Hepatocyte (in vitro differentiated cells): Measurements from ENCODE around the gene COL2A1. TPM values are rescaled to one million over a fixed set of nuclear protein-coding genes. Genes with fewer than 3 reads are reported as not detected.

Experiments used
- DNase-seq: peaks from one replicate; pipeline ENCODE4 v3.0.0-alpha.2; 2016; ENCODE audit warnings: low spot score
- H2AFZ ChIP-seq: fragments of 200-600 bp; sonication (generic); 2 replicates; pipeline ENCODE4 v1.6.0; 2016; ENCODE audit warnings: antibody characterized with exemption, mild to moderate bottlenecking
- H3K27ac ChIP-seq: fragments of 200-600 bp; sonication (generic); 2 replicates; pipeline ENCODE4 v1.5.1; 2016; ENCODE audit warnings: mild to moderate bottlenecking
- H3K27me3 ChIP-seq: fragments of 200-600 bp; sonication (generic); 2 replicates; pipeline ENCODE4 v1.6.1; 2016
- H3K36me3 ChIP-seq: fragments of 200-600 bp; sonication (generic); replicated peaks from 2 replicates; pipeline ENCODE4 v1.5.1; 2016; ENCODE audit warnings: low read depth; ENCODE audit not compliant: insufficient read depth
- H3K4me1 ChIP-seq: fragments of 200-600 bp; sonication (generic); 2 replicates; pipeline ENCODE4 v1.5.1; 2016; ENCODE audit warnings: mild to moderate bottlenecking, moderate library complexity; ENCODE audit not compliant: insufficient read depth
- H3K4me2 ChIP-seq: fragments of 200-600 bp; sonication (generic); 2 replicates; pipeline ENCODE4 v1.6.0; 2016
- H3K4me3 ChIP-seq: fragments of 200-600 bp; sonication (generic); 2 replicates; pipeline ENCODE4 v1.5.1; 2016; ENCODE audit warnings: mild to moderate bottlenecking
- H3K79me2 ChIP-seq: fragments of 200-600 bp; sonication (generic); 2 replicates; pipeline ENCODE4 v1.6.0; 2017; ENCODE audit warnings: mild to moderate bottlenecking
- H3K9me2 ChIP-seq: fragments of 200-600 bp; sonication (generic); replicated peaks from 2 replicates; pipeline ENCODE4 v1.6.0; 2017; ENCODE audit warnings: mild to moderate bottlenecking; ENCODE audit not compliant: insufficient read depth
- H3K9me3 ChIP-seq: fragments of 200-600 bp; sonication (generic); 2 replicates; pipeline ENCODE4 v1.5.1; 2016; ENCODE audit warnings: low read depth, mild to moderate bottlenecking
- H4K20me1 ChIP-seq: fragments of 200-600 bp; sonication (generic); 2 replicates; pipeline ENCODE4 v1.6.0; 2016; ENCODE audit warnings: mild to moderate bottlenecking; ENCODE audit not compliant: insufficient read depth, poor library complexity, severe bottlenecking
- CTCF ChIP-seq: fragments of 200-600 bp; sonication (generic); IDR thresholded peaks from 2 replicates; pipeline ENCODE4 v1.5.1; 2016; ENCODE audit warnings: antibody characterized with exemption, mild to moderate bottlenecking; ENCODE audit not compliant: poor library complexity
- EZH2 ChIP-seq: fragments of 200-600 bp; sonication (generic); IDR thresholded peaks from 2 replicates; pipeline ENCODE4 v1.6.1; 2016; ENCODE audit warnings: antibody characterized with exemption, mild to moderate bottlenecking, borderline replicate concordance
- EZH2phosphoT487 ChIP-seq: fragments of 200-600 bp; sonication (generic); IDR thresholded peaks from one replicate; pipeline ENCODE4 v1.6.1; 2018; ENCODE audit warnings: antibody characterized with exemption, mild to moderate bottlenecking, low read depth, moderate library complexity; ENCODE audit not compliant: unreplicated experiment, severe bottlenecking
- WGBS: methylation state at CpG from one replicate; pipeline ENCODE4 v1.1.6; 2016; ENCODE audit warnings: low lambda C conversion rate; ENCODE audit errors: missing lambda C conversion rate; 5-methylcytosine and 5-hydroxymethylcytosine counted together
- polyA plus RNA-seq: library from polyadenylated mRNA; unstranded; fragments of >200 nt; fragmentation: Nextera tagmentation; extraction: Ambion mirVana; gene quantifications from 2 replicates; pipeline ENCODE4 v1.2.1, GENCODE V29; 2016
- total RNA-seq: library from RNA; depleted of rRNA; stranded (reverse); fragments of >200 nt; gene quantifications from 2 replicates; pipeline ENCODE4 v1.2.3, GENCODE V29; 2014

Gene COL2A1
- total and polyA plus RNA-seq, 2 experiments from 2014 or later: 52.5 to 57.9 TPM

- Histone ChIP-seq H3K4me3 (no peak overlapping the region), H2AFZ (no peak overlapping the region), H3K79me2 (no peaks in the 10 kb centered on the region), H3K27ac (no peak overlapping the region), H3K4me1 (peaks cover 34% of the 10 kb centered on the region), H4K20me1 (no peaks in the 10 kb centered on the region), H3K9me2 (no peaks in the 10 kb centered on the region), H3K27me3 (no peaks in the 10 kb centered on the region), H3K36me3 (no peaks in the 10 kb centered on the region), H3K9me3 (no peaks in the 10 kb centered on the region), H3K4me2 (no peak overlapping the region)
- no peak for TF ChIP-seq CTCF
- TF ChIP-seq EZH2phosphoT487: no peak
- DNase-seq: no peak
- 100% methylated on average over 1 of the region's 1 CpG for WGBS
Observed at GRCh38 chr12:48032597-48032996, 28.3 kb upstream of the COL2A1 start.

GRCh38 chr12:48031135-48031960, 27.1 kb upstream of the COL2A1 start:
- no peaks in the 10 kb centered on the region for H3K9me2 ChIP-seq
- H3K36me3 ChIP-seq: no peaks in the 10 kb centered on the region
- H3K4me2 ChIP-seq: no peak overlapping the region
- H2AFZ ChIP-seq: no peak overlapping the region
- WGBS: 93% methylated on average over 12 of the region's 12 CpGs
- no peaks in the 10 kb centered on the region for H3K9me3 ChIP-seq
- TF ChIP-seq EZH2 (no peak), EZH2phosphoT487 (no peak), CTCF (no peak)
- H3K79me2 ChIP-seq: no peaks in the 10 kb centered on the region
- peaks cover 25% of the 10 kb centered on the region for H3K4me1 ChIP-seq
- H4K20me1 ChIP-seq: no peaks in the 10 kb centered on the region
- H3K27me3 ChIP-seq: no peaks in the 10 kb centered on the region
- H3K27ac ChIP-seq: peak overlapping the region; percentile 88
- no peak overlapping the region for H3K4me3 ChIP-seq
- no peak for DNase-seq

DNA sequence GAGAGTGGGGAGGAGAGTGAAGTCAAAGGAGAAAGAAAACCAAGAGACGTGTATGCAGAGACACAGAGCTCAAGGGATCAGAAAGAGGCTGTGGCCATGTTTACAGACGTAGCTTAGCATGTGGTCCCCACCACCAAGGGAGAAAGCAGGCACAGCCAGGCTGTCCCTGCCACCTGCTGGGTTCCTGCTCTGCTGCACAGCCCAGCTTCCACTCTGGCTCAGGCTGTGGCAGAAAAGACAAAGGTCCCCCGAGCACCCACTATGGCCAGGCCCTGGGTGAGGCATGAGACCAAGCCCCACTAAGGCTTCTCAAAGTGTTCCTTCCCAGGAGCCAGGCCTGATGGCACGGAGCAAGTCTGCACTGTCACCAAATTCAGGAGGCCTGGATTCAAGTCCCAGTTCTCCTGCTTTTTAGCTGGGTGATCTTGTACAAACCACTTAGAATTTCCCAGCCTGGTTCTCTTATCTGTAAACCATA, 25.9 kb upstream of the COL2A1 start:
- no peak for DNase-seq
- Histone ChIP-seq H2AFZ (peak overlapping the region; percentile 47), H3K27me3 (no peaks in the 10 kb centered on the region), H3K4me2 (peak overlapping the region; percentile 44), H3K4me3 (no peak overlapping the region), H3K9me2 (no peaks in the 10 kb centered on the region), H3K9me3 (no peaks in the 10 kb centered on the region), H3K36me3 (no peaks in the 10 kb centered on the region), H3K27ac (peak overlapping the region; percentile 88), H3K4me1 (peaks cover 35% of the 10 kb centered on the region), H4K20me1 (no peaks in the 10 kb centered on the region), H3K79me2 (no peaks in the 10 kb centered on the region)
- WGBS: 70% methylated on average over 4 of the region's 4 CpGs
- no peak for TF ChIP-seq EZH2phosphoT487
- no peak for TF ChIP-seq EZH2
- TF ChIP-seq CTCF: no peak
